Left lung (tissue), 10 donors: ENCODE measurements around the gene ATXN2. TPM values are rescaled to one million over a fixed set of nuclear protein-coding genes. Genes with fewer than 3 reads are reported as not detected.

ENCODE experiments used
- ATAC-seq: fragments of 200-7000 bp; cut with Tn5 transposase; one replicate; pipeline ENCODE4 v1.9.1; 2020; ENCODE audit warnings: moderate library complexity
- DNase-seq, 4 donors: peaks; one replicate each; pipeline ENCODE4 v3.0.0-alpha.2; 2013 to 2020
- H3K27ac ChIP-seq, 2 donors: fragments of 200-600 bp; sonication (generic) in 1 of 2; one replicate each; pipeline versions ENCODE4 v1.5.0 to v1.8.0; 2020 to 2021
- H3K27me3 ChIP-seq, 2 donors: fragments of 200-600 bp; sonication (generic) in 1 of 2; one replicate each; pipeline versions ENCODE4 v1.5.0 to v1.8.0; 2020 to 2021
- H3K36me3 ChIP-seq, 2 donors: fragments of 200-600 bp; sonication (generic) in 1 of 2; one replicate each; pipeline versions ENCODE4 v1.5.0 to v1.8.0; 2020 to 2021
- H3K4me1 ChIP-seq, 2 donors: fragments of 200-600 bp; one replicate each; pipeline ENCODE4 v1.8.0; 2021
- H3K4me3 ChIP-seq, 2 donors: fragments of 200-600 bp; sonication (generic) in 1 of 2; one replicate each; pipeline versions ENCODE4 v1.5.0 to v1.8.0; 2020 to 2021; ENCODE audit warnings: mild to moderate bottlenecking in 1 of 2
- H3K9me3 ChIP-seq, 2 donors: fragments of 200-600 bp; sonication (generic) in 1 of 2; one replicate each; pipeline versions ENCODE4 v1.5.0 to v1.8.0; 2020 to 2021
- intact Hi-C, 2 donors: fragments of 100-400 bp; cut with DNase I; formaldehyde crosslinking; loops; one replicate each; pipeline versions ENCODE4 v1.11.2 to v1.14.2; 2022
- polyA plus RNA-seq, 6 donors: library from polyadenylated mRNA; unstranded; fragments of 120-200 nt; gene quantifications; one replicate each; pipeline ENCODE4 v1.2.1, GENCODE V29; 2013; ENCODE audit not compliant: insufficient read length in 6 of 6
- total RNA-seq, 2 donors: library from RNA; stranded (reverse); fragmentation: NEBNext Ultra II Directional; extraction: Animal tissue kit (Norgen Biotek cat#: 25700); gene quantifications; one replicate each; pipeline ENCODE4 v1.2.1, GENCODE V29; 2021
- TF ChIP-seq, protein P1 (sequence below), 2 donors: fragments of 200-600 bp; sonication (generic) in 1 of 2; IDR thresholded peaks; one replicate each; pipeline versions ENCODE4 v1.5.0 to v1.8.0; 2021; ENCODE audit warnings: antibody characterized with exemption in 2 of 2
- donor health status: DM: no; HTN: yes; CAD: no.
- donor health status: DM: no; HTN: no; CAD: no.

The ATXN2 gene
- total and polyA plus RNA-seq, 8 donors, result 60.9 to 90.2 (median 72.2) TPM

DNA sequence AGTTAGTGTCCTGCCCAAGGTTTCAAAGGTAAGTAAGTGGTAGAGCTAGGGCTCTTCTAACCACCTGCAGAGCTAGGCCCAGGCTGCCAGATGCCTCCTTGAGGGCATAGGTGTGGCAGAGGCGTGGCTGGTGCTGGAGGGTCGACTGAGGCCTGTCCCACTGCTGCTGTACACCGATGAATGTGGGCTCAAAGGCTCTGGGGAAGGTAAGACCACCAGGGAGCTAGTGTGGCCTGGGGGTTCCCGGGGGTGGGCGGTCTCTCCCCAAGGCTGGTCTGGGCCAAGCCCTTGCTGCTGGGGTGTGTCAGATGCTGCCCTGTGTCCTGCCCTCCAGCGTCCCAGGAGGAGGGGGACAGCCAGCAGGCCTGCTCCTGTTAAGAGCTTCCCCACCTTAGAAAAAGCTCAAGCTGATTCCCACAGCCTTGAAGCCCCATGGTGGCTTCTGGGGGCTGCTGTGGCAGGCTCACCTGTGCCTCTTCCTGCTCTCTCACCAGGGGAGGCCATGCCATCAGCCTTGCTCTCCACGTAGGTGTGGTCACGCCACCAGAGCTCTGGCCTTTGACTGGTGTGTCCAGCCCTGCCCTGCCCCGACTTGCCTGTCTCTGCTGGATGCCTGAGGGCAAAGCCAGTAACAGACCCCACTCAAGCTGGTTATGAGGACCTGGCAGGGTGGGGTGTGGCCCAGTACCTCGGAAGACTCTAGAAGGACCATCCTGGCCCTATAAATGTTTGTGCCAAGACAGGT is 156.6 kb downstream of the ATXN2 start:
- Histone ChIP-seq H3K27me3 (no peaks in the 10 kb centered on the region), H3K4me3 (no peak overlapping the region), H3K9me3 (no peaks in the 10 kb centered on the region), H3K27ac (peak overlapping the region; percentile 4 to 82), H3K36me3 (peaks cover 0 to 50% of the 10 kb centered on the region in 2 donors), H3K4me1 (peaks cover 18 to 100% of the 10 kb centered on the region in 2 donors)
- DNase-seq, result peak in 1 of 4 donors; percentile 32
- no peak for ATAC-seq
- TF ChIP-seq, protein P1, sequence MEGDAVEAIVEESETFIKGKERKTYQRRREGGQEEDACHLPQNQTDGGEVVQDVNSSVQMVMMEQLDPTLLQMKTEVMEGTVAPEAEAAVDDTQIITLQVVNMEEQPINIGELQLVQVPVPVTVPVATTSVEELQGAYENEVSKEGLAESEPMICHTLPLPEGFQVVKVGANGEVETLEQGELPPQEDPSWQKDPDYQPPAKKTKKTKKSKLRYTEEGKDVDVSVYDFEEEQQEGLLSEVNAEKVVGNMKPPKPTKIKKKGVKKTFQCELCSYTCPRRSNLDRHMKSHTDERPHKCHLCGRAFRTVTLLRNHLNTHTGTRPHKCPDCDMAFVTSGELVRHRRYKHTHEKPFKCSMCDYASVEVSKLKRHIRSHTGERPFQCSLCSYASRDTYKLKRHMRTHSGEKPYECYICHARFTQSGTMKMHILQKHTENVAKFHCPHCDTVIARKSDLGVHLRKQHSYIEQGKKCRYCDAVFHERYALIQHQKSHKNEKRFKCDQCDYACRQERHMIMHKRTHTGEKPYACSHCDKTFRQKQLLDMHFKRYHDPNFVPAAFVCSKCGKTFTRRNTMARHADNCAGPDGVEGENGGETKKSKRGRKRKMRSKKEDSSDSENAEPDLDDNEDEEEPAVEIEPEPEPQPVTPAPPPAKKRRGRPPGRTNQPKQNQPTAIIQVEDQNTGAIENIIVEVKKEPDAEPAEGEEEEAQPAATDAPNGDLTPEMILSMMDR (IDR thresholded peaks at IDR 0.05), result no peak
- intact Hi-C loops, result no loop called here

- peaks cover 18 to 100% of the 10 kb centered on the region in 2 donors for H3K4me1 ChIP-seq
- DNase-seq (peak in 1 of 4 donors; percentile 13), ATAC-seq (no peak)
- intact Hi-C loops, result no loop called here
- TF ChIP-seq, protein P1 (IDR thresholded peaks at IDR 0.05), result no peak
- H3K36me3 ChIP-seq, result peaks cover 0 to 38% of the 10 kb centered on the region in 2 donors
- no peaks in the 10 kb centered on the region for H3K27me3 ChIP-seq
- no peak overlapping the region for H3K4me3 ChIP-seq
- no peaks in the 10 kb centered on the region for H3K9me3 ChIP-seq
- H3K27ac ChIP-seq, result peak overlapping the region in 1 of 2 donors; percentile 82
Observed at GRCh38 chr12:111441107-111441928, 157.8 kb downstream of the ATXN2 start.

- Histone ChIP-seq H3K4me3 (no peak overlapping the region), H3K36me3 (peaks cover 0 to 35% of the 10 kb centered on the region in 2 donors), H3K27ac (peak overlapping the region in 1 of 2 donors; percentile 38), H3K9me3 (no peaks in the 10 kb centered on the region), H3K27me3 (no peaks in the 10 kb centered on the region), H3K4me1 (peaks cover 19 to 100% of the 10 kb centered on the region in 2 donors)
- TF ChIP-seq, protein P1 (IDR thresholded peaks at IDR 0.05), result no peak
- ATAC-seq (no peak), DNase-seq (no peak)
- intact Hi-C loops, result no loop called here
Observed at GRCh38 chr12:111440631-111441030, 158.5 kb downstream of the ATXN2 start.

GRCh38 chr12:111440152-111440551 is 159.0 kb downstream of the ATXN2 start:
- H3K36me3 ChIP-seq, result peaks cover 0 to 35% of the 10 kb centered on the region in 2 donors
- peaks cover 19 to 100% of the 10 kb centered on the region in 2 donors for H3K4me1 ChIP-seq
- intact Hi-C loops, result no loop called here
- H3K9me3 ChIP-seq, result no peaks in the 10 kb centered on the region
- H3K4me3 ChIP-seq, result no peak overlapping the region
- H3K27ac ChIP-seq, result peak overlapping the region; percentile 2 to 38
- ATAC-seq (no peak), DNase-seq (peak in 1 of 4 donors; percentile 31)
- TF ChIP-seq, protein P1 (IDR thresholded peaks at IDR 0.05), result no peak
- no peaks in the 10 kb centered on the region for H3K27me3 ChIP-seq

DNA sequence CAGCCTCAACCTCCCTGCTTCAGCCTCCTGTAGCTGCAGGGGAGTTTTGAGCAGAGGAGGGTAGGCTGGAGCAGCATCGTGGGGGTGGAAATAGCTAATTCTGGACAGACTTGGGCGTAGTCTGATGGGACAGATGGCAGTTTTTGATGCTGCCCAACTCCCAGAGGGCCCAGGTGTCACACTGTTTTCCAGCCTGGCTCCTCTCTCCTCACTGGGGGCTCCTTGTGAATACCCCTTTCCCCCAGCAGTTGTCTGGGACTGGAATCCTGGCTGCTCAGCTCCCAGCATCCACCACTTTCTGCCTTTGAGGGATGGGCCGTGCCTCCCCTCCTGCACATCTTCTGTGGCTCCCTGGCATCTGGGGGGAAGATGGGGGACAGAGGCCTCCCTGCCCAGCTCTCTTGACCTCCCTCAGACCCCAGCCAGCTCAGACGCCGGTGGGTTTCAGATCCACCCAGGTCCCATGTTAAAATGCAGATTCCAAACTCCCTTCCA is 159.4 kb downstream of the ATXN2 start:
- Histone ChIP-seq H3K36me3 (peaks cover 0 to 30% of the 10 kb centered on the region in 2 donors), H3K4me3 (no peak overlapping the region), H3K27ac (peak overlapping the region; percentile 2 to 38), H3K4me1 (peaks cover 23 to 100% of the 10 kb centered on the region in 2 donors), H3K27me3 (no peaks in the 10 kb centered on the region), H3K9me3 (no peaks in the 10 kb centered on the region)
- TF ChIP-seq, protein P1 (IDR thresholded peaks at IDR 0.05), result no peak
- peak in 1 of 4 donors; percentile 27 for DNase-seq
- ATAC-seq, result no peak
- intact Hi-C loops, result no loop called here
